ENCODE measurements around the gene HSF2. TPM values are rescaled to one million over a fixed set of nuclear protein-coding genes. Genes with fewer than 3 reads are reported as not detected.

The HSF2 gene
- total RNA-seq, 4 donors from 2014 or later = 14.0 to 28.8 (median 20.1) TPM

GRCh38 chr6:122363769-122364483 is 35.5 kb upstream of the HSF2 start:
- no peak overlapping the region for H3K27ac ChIP-seq
- TF ChIP-seq POLR2A (IDR thresholded peaks at IDR 0.05) = no peak
- TF ChIP-seq, protein P1, sequence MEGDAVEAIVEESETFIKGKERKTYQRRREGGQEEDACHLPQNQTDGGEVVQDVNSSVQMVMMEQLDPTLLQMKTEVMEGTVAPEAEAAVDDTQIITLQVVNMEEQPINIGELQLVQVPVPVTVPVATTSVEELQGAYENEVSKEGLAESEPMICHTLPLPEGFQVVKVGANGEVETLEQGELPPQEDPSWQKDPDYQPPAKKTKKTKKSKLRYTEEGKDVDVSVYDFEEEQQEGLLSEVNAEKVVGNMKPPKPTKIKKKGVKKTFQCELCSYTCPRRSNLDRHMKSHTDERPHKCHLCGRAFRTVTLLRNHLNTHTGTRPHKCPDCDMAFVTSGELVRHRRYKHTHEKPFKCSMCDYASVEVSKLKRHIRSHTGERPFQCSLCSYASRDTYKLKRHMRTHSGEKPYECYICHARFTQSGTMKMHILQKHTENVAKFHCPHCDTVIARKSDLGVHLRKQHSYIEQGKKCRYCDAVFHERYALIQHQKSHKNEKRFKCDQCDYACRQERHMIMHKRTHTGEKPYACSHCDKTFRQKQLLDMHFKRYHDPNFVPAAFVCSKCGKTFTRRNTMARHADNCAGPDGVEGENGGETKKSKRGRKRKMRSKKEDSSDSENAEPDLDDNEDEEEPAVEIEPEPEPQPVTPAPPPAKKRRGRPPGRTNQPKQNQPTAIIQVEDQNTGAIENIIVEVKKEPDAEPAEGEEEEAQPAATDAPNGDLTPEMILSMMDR (IDR thresholded peaks at IDR 0.05) = no peak
- H3K27me3 ChIP-seq = no peaks in the 10 kb centered on the region
- intact Hi-C loops (cut with DNase I) = loop anchor here (10.0 kb wide), 1 partner anchor 161 kb away; no protein-coding TSS in a partner anchor
- H3K9me3 ChIP-seq = no peaks in the 10 kb centered on the region
- H3K36me3 ChIP-seq = no peaks in the 10 kb centered on the region
- no peaks in the 10 kb centered on the region for H3K4me1 ChIP-seq
- 92 to 95% methylated on average over 3 to 6 of the region's 6 CpGs for WGBS, 2 donors
- DNase-seq = no peak
- no peak overlapping the region for H3K4me3 ChIP-seq (replicated peaks in 1 of 3)

GRCh38 chr6:122365775-122366403 is 33.6 kb upstream of the HSF2 start:
- intact Hi-C loops (cut with DNase I) = loop anchor here (10.0 kb wide), 1 partner anchor 159 kb away; no protein-coding TSS in a partner anchor
- H3K4me1 ChIP-seq = no peaks in the 10 kb centered on the region
- no peaks in the 10 kb centered on the region for H3K36me3 ChIP-seq
- no peak for DNase-seq
- H3K27ac ChIP-seq = no peak overlapping the region
- WGBS, 2 donors = 91 to 93% methylated on average over 8 of the region's 8 CpGs
- no peak for TF ChIP-seq POLR2A (IDR thresholded peaks at IDR 0.05)
- TF ChIP-seq, protein P1 (IDR thresholded peaks at IDR 0.05) = no peak
- H3K27me3 ChIP-seq = no peaks in the 10 kb centered on the region
- no peak overlapping the region for H3K4me3 ChIP-seq (replicated peaks in 1 of 3)
- no peaks in the 10 kb centered on the region for H3K9me3 ChIP-seq

- Histone ChIP-seq H3K4me1 (no peaks in the 10 kb centered on the region), H3K27ac (no peak overlapping the region), H3K4me3 (replicated peaks in 1 of 3) (no peak overlapping the region), H3K27me3 (no peaks in the 10 kb centered on the region), H3K9me3 (no peaks in the 10 kb centered on the region), H3K36me3 (no peaks in the 10 kb centered on the region)
- intact Hi-C loops (cut with DNase I) = loop anchor here (10.0 kb wide), 1 partner anchor 158 kb away; no protein-coding TSS in a partner anchor
- TF ChIP-seq, protein P1 (IDR thresholded peaks at IDR 0.05) = no peak
- TF ChIP-seq POLR2A (IDR thresholded peaks at IDR 0.05) = no peak
- no peak for DNase-seq
- 80 to 88% methylated on average over 1 of the region's 1 CpG for WGBS, 2 donors
Observed at GRCh38 chr6:122367171-122367570, 32.3 kb upstream of the HSF2 start.

DNA sequence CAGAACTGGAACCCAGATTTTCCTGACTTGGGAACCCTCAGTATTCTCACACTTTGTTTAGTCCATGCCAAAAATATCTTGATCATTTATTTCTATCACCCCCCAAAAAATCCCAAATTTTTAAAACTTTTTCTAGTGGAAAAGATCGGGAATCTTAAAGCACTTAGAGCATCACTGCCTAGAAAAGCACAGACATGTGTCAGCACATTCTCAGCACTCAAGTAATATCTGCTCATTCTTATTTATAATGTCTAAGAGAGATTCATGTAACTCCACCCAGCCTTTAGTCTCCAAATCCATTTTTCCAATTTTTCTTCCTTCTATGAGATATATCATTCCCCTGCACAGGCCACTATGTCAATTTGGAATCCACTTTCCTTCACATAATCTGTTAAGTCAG is 29.9 kb upstream of the HSF2 start:
- H3K9me3 ChIP-seq = no peaks in the 10 kb centered on the region
- H3K4me1 ChIP-seq = no peaks in the 10 kb centered on the region
- 60 to 83% methylated on average over 1 of the region's 1 CpG for WGBS, 2 donors
- no peak overlapping the region for H3K27ac ChIP-seq
- H3K27me3 ChIP-seq = no peaks in the 10 kb centered on the region
- intact Hi-C loops (cut with DNase I) = loop anchor here (10.0 kb wide), 1 partner anchor 155 kb away; no protein-coding TSS in a partner anchor
- TF ChIP-seq POLR2A (IDR thresholded peaks at IDR 0.05) = no peak
- TF ChIP-seq, protein P1 (IDR thresholded peaks at IDR 0.05) = no peak
- no peaks in the 10 kb centered on the region for H3K36me3 ChIP-seq
- DNase-seq = no peak
- H3K4me3 ChIP-seq (replicated peaks in 1 of 3) = no peak overlapping the region

DNA sequence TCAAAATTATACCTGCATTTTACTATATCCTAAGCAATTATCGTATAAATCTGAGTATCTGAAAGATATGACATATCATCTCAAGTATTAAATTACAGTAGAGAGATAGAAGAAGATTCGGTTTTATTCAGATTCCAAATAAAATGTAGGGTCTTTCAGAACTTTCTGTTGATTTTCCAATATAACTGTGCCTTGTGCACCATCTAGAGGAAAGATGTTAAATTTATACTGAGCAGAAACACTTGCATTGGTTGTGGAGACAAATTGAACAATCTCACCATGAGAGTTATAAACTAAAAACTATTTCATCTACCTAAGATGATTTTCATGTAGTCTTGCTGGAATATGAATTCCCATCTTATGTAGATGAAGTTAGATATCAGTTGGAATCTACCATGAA is 26.8 kb upstream of the HSF2 start:
- no peaks in the 10 kb centered on the region for H3K9me3 ChIP-seq
- no peak for DNase-seq

More for the DNA sequence above, 26.8 kb upstream of the HSF2 start:
- intact Hi-C loops (cut with DNase I) = no loop called here
- Histone ChIP-seq H3K27ac (no peak overlapping the region), H3K4me1 (no peaks in the 10 kb centered on the region), H3K27me3 (no peaks in the 10 kb centered on the region), H3K36me3 (no peaks in the 10 kb centered on the region), H3K4me3 (replicated peaks in 1 of 3) (no peak overlapping the region)
- WGBS, 2 donors = 44 to 47% methylated on average over 2 of the region's 2 CpGs
- TF ChIP-seq, protein P1 (IDR thresholded peaks at IDR 0.05) = peak in 2 of 6 experiments; percentile 4 to 15
- no peak for TF ChIP-seq POLR2A (IDR thresholded peaks at IDR 0.05)

Data from thyroid gland (tissue), 4 donors.